Esophagus squamous epithelium (tissue), 4 donors: ENCODE measurements around the gene FHAD1.

Experiments used
- POLR2A ChIP-seq, 4 donors: fragments of 450-650 bp; IDR thresholded peaks; one replicate each; pipeline ENCODE4 v1.6.1; 2017; ENCODE audit warnings: antibody characterized with exemption in 4 of 4, mild to moderate bottlenecking in 4 of 4, moderate library complexity in 3 of 4
- TF ChIP-seq, protein P1 (sequence below), 6 experiments: fragments of 450-650 bp in 4 of 6; fragments of 200-600 bp in 2 of 6; sonication (generic) in 2 of 6; IDR thresholded peaks; one replicate each; pipeline ENCODE4 v1.5.1; 2016 to 2019; ENCODE audit warnings: antibody characterized with exemption in 6 of 6, mild to moderate bottlenecking in 4 of 6, moderate library complexity in 4 of 6

- no peak for TF ChIP-seq POLR2A (IDR thresholded peaks at IDR 0.05)
- TF ChIP-seq, protein P1, sequence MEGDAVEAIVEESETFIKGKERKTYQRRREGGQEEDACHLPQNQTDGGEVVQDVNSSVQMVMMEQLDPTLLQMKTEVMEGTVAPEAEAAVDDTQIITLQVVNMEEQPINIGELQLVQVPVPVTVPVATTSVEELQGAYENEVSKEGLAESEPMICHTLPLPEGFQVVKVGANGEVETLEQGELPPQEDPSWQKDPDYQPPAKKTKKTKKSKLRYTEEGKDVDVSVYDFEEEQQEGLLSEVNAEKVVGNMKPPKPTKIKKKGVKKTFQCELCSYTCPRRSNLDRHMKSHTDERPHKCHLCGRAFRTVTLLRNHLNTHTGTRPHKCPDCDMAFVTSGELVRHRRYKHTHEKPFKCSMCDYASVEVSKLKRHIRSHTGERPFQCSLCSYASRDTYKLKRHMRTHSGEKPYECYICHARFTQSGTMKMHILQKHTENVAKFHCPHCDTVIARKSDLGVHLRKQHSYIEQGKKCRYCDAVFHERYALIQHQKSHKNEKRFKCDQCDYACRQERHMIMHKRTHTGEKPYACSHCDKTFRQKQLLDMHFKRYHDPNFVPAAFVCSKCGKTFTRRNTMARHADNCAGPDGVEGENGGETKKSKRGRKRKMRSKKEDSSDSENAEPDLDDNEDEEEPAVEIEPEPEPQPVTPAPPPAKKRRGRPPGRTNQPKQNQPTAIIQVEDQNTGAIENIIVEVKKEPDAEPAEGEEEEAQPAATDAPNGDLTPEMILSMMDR (IDR thresholded peaks at IDR 0.05) = no peak
These were observed 146.6 kb downstream of the FHAD1 start for GRCh38 chr1:15393475-15394257.
